ENCODE results near the gene BPIFB2.

BPIFB2 gene

DNA sequence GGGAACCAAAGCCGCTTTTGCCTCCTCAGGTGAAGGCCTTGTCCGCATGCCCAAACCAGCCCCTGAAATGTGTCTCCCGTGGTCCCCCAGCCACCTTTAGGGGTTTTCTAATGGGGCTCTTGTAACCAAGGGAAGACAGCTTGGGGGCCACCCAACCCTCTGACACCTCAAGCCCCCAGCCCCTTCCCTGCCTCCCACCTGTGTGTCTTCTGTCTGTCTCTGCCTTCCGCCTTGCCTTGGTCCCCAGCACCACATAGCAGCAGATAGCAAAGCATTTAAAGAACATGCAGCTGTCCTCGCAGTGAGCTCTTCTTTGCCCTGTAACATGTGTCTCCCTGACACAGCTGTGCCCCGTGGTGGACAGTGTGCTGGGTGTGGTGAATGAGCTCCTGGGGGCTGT is 55.8 kb downstream of the BPIFB2 start:
- TF ChIP-seq TAF1 (IDR thresholded peaks at IDR 0.05; ENCODE audit: low read depth): no peak
- TF ChIP-seq RAD21 (IDR thresholded peaks at IDR 0.05; ENCODE audit: low read depth): no peak
- TF ChIP-seq EGR1 (IDR thresholded peaks at IDR 0.05): no peak
- no peak for TF ChIP-seq CREB1 (IDR thresholded peaks at IDR 0.05; ENCODE audit: low read depth)
- TF ChIP-seq TCF12 (IDR thresholded peaks at IDR 0.05; ENCODE audit: low read depth): no peak
- no peak for TF ChIP-seq ZBTB7A (IDR thresholded peaks at IDR 0.05; ENCODE audit: low read depth)
- no peak for TF ChIP-seq NFIC (IDR thresholded peaks at IDR 0.05)
- no peak for TF ChIP-seq FOXM1 (IDR thresholded peaks at IDR 0.05; ENCODE audit: borderline replicate concordance, low read depth)
- TF ChIP-seq, protein P1, sequence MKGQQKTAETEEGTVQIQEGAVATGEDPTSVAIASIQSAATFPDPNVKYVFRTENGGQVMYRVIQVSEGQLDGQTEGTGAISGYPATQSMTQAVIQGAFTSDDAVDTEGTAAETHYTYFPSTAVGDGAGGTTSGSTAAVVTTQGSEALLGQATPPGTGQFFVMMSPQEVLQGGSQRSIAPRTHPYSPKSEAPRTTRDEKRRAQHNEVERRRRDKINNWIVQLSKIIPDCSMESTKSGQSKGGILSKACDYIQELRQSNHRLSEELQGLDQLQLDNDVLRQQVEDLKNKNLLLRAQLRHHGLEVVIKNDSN (IDR thresholded peaks at IDR 0.05): no peak
- no peak for TF ChIP-seq EP300 (IDR thresholded peaks at IDR 0.05; ENCODE audit: borderline replicate concordance)
- no peak for TF ChIP-seq CEBPB (IDR thresholded peaks at IDR 0.05)
- TF ChIP-seq, protein P2, sequence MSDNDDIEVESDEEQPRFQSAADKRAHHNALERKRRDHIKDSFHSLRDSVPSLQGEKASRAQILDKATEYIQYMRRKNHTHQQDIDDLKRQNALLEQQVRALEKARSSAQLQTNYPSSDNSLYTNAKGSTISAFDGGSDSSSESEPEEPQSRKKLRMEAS (IDR thresholded peaks at IDR 0.05): no peak
- TF ChIP-seq, protein P3, sequence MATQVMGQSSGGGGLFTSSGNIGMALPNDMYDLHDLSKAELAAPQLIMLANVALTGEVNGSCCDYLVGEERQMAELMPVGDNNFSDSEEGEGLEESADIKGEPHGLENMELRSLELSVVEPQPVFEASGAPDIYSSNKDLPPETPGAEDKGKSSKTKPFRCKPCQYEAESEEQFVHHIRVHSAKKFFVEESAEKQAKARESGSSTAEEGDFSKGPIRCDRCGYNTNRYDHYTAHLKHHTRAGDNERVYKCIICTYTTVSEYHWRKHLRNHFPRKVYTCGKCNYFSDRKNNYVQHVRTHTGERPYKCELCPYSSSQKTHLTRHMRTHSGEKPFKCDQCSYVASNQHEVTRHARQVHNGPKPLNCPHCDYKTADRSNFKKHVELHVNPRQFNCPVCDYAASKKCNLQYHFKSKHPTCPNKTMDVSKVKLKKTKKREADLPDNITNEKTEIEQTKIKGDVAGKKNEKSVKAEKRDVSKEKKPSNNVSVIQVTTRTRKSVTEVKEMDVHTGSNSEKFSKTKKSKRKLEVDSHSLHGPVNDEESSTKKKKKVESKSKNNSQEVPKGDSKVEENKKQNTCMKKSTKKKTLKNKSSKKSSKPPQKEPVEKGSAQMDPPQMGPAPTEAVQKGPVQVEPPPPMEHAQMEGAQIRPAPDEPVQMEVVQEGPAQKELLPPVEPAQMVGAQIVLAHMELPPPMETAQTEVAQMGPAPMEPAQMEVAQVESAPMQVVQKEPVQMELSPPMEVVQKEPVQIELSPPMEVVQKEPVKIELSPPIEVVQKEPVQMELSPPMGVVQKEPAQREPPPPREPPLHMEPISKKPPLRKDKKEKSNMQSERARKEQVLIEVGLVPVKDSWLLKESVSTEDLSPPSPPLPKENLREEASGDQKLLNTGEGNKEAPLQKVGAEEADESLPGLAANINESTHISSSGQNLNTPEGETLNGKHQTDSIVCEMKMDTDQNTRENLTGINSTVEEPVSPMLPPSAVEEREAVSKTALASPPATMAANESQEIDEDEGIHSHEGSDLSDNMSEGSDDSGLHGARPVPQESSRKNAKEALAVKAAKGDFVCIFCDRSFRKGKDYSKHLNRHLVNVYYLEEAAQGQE (IDR thresholded peaks at IDR 0.05; ENCODE audit: low read depth): no peak
- no peak for TF ChIP-seq TEAD4 (IDR thresholded peaks at IDR 0.05)
- TF ChIP-seq YY1 (IDR thresholded peaks at IDR 0.05; ENCODE audit: low read depth): no peak

DNA sequence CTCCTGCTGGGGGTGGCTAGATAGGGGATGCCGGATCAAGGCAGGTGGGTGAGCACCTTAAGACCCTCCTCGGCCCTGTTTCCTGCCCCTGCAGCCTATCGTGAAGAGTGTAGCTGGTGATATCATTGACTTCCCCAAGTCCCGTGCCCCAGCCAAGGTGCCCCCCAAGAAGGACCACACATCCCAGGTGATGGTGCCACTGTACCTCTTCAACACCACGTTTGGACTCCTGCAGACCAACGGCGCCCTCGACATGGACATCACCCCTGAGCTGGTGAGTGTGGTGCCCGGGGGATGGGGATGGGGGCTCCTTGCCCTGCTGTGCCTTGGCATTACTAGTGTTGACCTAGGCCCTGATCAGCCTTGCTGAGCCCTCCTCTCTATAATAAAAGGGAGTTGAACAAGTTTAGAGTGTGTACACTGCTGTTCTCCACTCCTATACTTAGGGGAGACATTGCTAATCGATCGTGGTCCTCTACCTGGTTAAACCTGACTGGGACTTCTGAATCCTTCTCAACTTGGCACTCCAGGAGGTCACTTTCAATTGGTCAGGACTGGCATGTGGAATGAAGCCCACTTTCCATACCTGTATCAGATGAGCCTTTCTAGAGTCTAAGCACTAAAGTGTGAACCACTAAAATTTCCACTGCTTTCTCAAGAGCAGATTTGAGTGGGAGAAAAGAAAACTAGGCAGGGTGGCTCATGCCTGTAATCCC is 57.2 kb downstream of the BPIFB2 start:
- no peak for TF ChIP-seq TCF12 (IDR thresholded peaks at IDR 0.05; ENCODE audit: low read depth)
- TF ChIP-seq, protein P1 (IDR thresholded peaks at IDR 0.05): no peak
- no peak for TF ChIP-seq ZBTB7A (IDR thresholded peaks at IDR 0.05; ENCODE audit: low read depth)
- no peak for TF ChIP-seq NFIC (IDR thresholded peaks at IDR 0.05)
- no peak for TF ChIP-seq TAF1 (IDR thresholded peaks at IDR 0.05; ENCODE audit: low read depth)
- TF ChIP-seq RAD21 (IDR thresholded peaks at IDR 0.05; ENCODE audit: low read depth): no peak
- TF ChIP-seq, protein P3 (IDR thresholded peaks at IDR 0.05; ENCODE audit: low read depth): no peak
- TF ChIP-seq CREB1 (IDR thresholded peaks at IDR 0.05; ENCODE audit: low read depth): no peak
- TF ChIP-seq CEBPB (IDR thresholded peaks at IDR 0.05): no peak
- no peak for TF ChIP-seq EGR1 (IDR thresholded peaks at IDR 0.05)

DNA sequence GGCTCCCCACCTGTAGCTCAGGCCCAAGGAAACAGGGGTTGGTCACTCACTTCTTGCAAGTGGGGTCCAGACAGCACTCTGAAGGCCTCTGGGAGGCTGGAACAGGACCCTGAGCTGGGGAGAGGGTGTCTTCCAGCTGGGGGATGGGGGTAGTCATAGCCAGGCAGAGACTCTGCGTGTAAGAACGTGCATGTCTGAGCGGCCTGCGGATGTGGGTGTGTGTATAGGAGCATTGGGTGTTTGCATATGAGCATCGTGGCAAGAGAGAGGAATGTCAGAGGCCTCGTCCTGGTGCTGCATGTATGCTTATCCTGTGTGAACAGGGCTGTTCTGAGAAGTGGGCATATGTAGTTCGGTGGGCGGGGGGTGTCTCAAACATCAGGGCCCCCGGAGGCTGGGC is 58.3 kb downstream of the BPIFB2 start:
- TF ChIP-seq NFIC (IDR thresholded peaks at IDR 0.05) (no peak), RAD21 (IDR thresholded peaks at IDR 0.05; ENCODE audit: low read depth) (no peak), ZBTB7A (IDR thresholded peaks at IDR 0.05; ENCODE audit: low read depth) (no peak), TAF1 (IDR thresholded peaks at IDR 0.05; ENCODE audit: low read depth) (no peak)
- TF ChIP-seq, protein P2 (IDR thresholded peaks at IDR 0.05): no peak
- TF ChIP-seq, protein P3 (IDR thresholded peaks at IDR 0.05; ENCODE audit: low read depth): no peak

DNA sequence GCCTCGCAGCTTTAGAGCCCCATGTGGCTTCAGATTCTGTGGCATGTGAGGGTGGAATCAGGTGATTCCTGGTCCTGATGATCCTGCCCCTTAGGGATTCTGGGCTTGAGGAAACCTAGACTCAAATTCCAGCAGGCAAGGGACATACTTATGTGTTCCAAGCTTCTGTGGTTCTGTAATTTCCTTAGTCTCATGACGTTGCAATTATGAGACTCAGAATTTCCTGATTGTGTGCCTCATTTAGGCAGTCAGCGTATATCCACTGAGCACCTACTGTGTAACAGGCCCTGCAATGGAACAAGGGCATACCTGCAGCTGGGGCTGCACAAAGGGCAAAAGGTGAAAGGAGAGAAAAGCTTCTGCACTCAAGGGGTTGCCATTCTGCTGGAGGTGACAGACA is 60.3 kb downstream of the BPIFB2 start:
- TF ChIP-seq EGR1 (IDR thresholded peaks at IDR 0.05): no peak

All from Ishikawa (cell line).